ENCODE data around the gene FAM83C. TPM values are rescaled to one million over a fixed set of nuclear protein-coding genes. Genes with fewer than 3 reads are reported as not detected.

FAM83C gene
- total RNA-seq, 1 experiment from 2014 or later = not detected

- intact Hi-C loops (cut with micrococcal nuclease) = no loop called here
- no peak for ATAC-seq
- DNase-seq (ENCODE audit: low read depth, low spot score) = no peak
- Histone ChIP-seq H3K9me3 (ENCODE audit: control insufficient read depth in 1 of 2, insufficient read depth in 1 of 2, low read depth in 1 of 2, low read length in 2 of 2) (no peaks in the 10 kb centered on the region), H3K9ac (ENCODE audit: low read length) (no peak overlapping the region), H3K79me2 (ENCODE audit: insufficient read depth, low read length) (peaks cover 65% of the 10 kb centered on the region), H3K27me3 (ENCODE audit: insufficient read depth, low read length) (no peaks in the 10 kb centered on the region), H4K20me1 (ENCODE audit: insufficient read depth) (no peaks in the 10 kb centered on the region), H3K4me2 (ENCODE audit: low read length) (no peak overlapping the region), H3K4me1 (ENCODE audit: control insufficient read depth in 1 of 2, insufficient read depth in 2 of 2, low read length in 2 of 2) (peaks cover 13 to 46% of the 10 kb centered on the region in 2 experiments; a peak in 3 of 4 replicates), H2AFZ (ENCODE audit: low read depth, low read length, poor library complexity, severe bottlenecking) (no peak overlapping the region), H3K4me3 (replicated peaks in 1 of 2; ENCODE audit: low read depth in 1 of 2, low read length in 2 of 2) (no peak overlapping the region), H3K27ac (ENCODE audit: low read depth, low read length) (no peak overlapping the region), H3K9me2 (ENCODE audit: insufficient read depth) (no peaks in the 10 kb centered on the region), H3K36me3 (ENCODE audit: control insufficient read depth in 1 of 2, insufficient read depth in 2 of 2, low read length in 2 of 2) (peaks cover 17 to 42% of the 10 kb centered on the region in 2 experiments)
- POLR2A ChIA-PET = interaction anchor here (1.0 kb wide), 1 partner anchor 36 kb away, joined by 3 read pairs; no protein-coding TSS in a partner anchor
- RAD21 ChIA-PET (ENCODE audit: low non-redundant PET in 1 of 2, low total read pairs in 2 of 2, uncharacterized antibody in 2 of 2, unreplicated experiment in 2 of 2) = no interaction called here
- CTCF ChIA-PET = no interaction called here
- no peak for TF ChIP-seq FOSL1 (IDR thresholded peaks at IDR 0.05; ENCODE audit: low read depth)
- TF ChIP-seq JUND (IDR thresholded peaks at IDR 0.05) = no peak
- TF ChIP-seq, protein P1, sequence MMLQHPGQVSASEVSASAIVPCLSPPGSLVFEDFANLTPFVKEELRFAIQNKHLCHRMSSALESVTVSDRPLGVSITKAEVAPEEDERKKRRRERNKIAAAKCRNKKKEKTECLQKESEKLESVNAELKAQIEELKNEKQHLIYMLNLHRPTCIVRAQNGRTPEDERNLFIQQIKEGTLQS (IDR thresholded peaks at IDR 0.05) = no peak
- no peak for TF ChIP-seq POLR2AphosphoS5 (IDR thresholded peaks at IDR 0.05; ENCODE audit: low read depth, low read length)
- TF ChIP-seq EZH2phosphoT487 (IDR thresholded peaks at IDR 0.05; ENCODE audit: borderline replicate concordance) = no peak
- no peak for TF ChIP-seq SRF (IDR thresholded peaks at IDR 0.05; ENCODE audit: low read depth)
- no peak for TF ChIP-seq CTCF (IDR thresholded peaks at IDR 0.05 in 2 of 3, conservative IDR thresholded peaks at IDR 0.05 in 1 of 3; ENCODE audit: borderline replicate concordance in 1 of 3, insufficient read depth in 1 of 3, low read depth in 2 of 3, low read length in 2 of 3)
- no peak for TF ChIP-seq TCF7L2 (IDR thresholded peaks at IDR 0.05; ENCODE audit: borderline replicate concordance, extremely low read depth, insufficient read depth, insufficient read length)
- no peak for TF ChIP-seq RAD21 (IDR thresholded peaks at IDR 0.05; ENCODE audit: low read depth)
- TF ChIP-seq EGR1 (IDR thresholded peaks at IDR 0.05; ENCODE audit: low read depth) = no peak
- no peak for TF ChIP-seq SIN3A (IDR thresholded peaks at IDR 0.05; ENCODE audit: low read depth)
- TF ChIP-seq, protein P2, sequence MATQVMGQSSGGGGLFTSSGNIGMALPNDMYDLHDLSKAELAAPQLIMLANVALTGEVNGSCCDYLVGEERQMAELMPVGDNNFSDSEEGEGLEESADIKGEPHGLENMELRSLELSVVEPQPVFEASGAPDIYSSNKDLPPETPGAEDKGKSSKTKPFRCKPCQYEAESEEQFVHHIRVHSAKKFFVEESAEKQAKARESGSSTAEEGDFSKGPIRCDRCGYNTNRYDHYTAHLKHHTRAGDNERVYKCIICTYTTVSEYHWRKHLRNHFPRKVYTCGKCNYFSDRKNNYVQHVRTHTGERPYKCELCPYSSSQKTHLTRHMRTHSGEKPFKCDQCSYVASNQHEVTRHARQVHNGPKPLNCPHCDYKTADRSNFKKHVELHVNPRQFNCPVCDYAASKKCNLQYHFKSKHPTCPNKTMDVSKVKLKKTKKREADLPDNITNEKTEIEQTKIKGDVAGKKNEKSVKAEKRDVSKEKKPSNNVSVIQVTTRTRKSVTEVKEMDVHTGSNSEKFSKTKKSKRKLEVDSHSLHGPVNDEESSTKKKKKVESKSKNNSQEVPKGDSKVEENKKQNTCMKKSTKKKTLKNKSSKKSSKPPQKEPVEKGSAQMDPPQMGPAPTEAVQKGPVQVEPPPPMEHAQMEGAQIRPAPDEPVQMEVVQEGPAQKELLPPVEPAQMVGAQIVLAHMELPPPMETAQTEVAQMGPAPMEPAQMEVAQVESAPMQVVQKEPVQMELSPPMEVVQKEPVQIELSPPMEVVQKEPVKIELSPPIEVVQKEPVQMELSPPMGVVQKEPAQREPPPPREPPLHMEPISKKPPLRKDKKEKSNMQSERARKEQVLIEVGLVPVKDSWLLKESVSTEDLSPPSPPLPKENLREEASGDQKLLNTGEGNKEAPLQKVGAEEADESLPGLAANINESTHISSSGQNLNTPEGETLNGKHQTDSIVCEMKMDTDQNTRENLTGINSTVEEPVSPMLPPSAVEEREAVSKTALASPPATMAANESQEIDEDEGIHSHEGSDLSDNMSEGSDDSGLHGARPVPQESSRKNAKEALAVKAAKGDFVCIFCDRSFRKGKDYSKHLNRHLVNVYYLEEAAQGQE (IDR thresholded peaks at IDR 0.05; ENCODE audit: low read depth) = no peak
- no peak for TF ChIP-seq CEBPB (IDR thresholded peaks at IDR 0.05; ENCODE audit: low read depth)
- no peak for TF ChIP-seq MAX (IDR thresholded peaks at IDR 0.05)
- TF ChIP-seq POLR2A (IDR thresholded peaks at IDR 0.05; ENCODE audit: borderline replicate concordance, extremely low read depth, insufficient read depth, insufficient read length) = no peak
- no peak for TF ChIP-seq ZFX (IDR thresholded peaks at IDR 0.05)
- no TSS peak for BruUV-seq (replicated peaks)
Observed at GRCh38 chr20:35281506-35282101, 10.6 kb downstream of the FAM83C start.
